ENCODE measurements around the gene TSPO2. TPM values are rescaled to one million over a fixed set of nuclear protein-coding genes. Genes with fewer than 3 reads are reported as not detected.

TSPO2 gene
- total RNA-seq, 1 donor from 2014 or later: not detected

- Mint-ChIP-seq H3K4me1 (peaks cover 20% of the 10 kb centered on the region), H3K36me3 (peaks cover 10% of the 10 kb centered on the region), H3K9me3 (no peaks in the 10 kb centered on the region), H3K27ac (peak overlapping the region; percentile 32), H3K4me3 (no peak overlapping the region), H3K27me3 (ENCODE audit: low read depth) (no peaks in the 10 kb centered on the region)
- TF ChIP-seq, protein P1, sequence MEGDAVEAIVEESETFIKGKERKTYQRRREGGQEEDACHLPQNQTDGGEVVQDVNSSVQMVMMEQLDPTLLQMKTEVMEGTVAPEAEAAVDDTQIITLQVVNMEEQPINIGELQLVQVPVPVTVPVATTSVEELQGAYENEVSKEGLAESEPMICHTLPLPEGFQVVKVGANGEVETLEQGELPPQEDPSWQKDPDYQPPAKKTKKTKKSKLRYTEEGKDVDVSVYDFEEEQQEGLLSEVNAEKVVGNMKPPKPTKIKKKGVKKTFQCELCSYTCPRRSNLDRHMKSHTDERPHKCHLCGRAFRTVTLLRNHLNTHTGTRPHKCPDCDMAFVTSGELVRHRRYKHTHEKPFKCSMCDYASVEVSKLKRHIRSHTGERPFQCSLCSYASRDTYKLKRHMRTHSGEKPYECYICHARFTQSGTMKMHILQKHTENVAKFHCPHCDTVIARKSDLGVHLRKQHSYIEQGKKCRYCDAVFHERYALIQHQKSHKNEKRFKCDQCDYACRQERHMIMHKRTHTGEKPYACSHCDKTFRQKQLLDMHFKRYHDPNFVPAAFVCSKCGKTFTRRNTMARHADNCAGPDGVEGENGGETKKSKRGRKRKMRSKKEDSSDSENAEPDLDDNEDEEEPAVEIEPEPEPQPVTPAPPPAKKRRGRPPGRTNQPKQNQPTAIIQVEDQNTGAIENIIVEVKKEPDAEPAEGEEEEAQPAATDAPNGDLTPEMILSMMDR (IDR thresholded peaks at IDR 0.05; ENCODE audit: unreplicated experiment): peak; percentile 94
- DNase-seq (ENCODE audit: low spot score in 2 of 2, unreplicated experiment in 2 of 2): peak; percentile 54 to 77
These were observed 24.6 kb downstream of the TSPO2 start for GRCh38 chr6:41066867-41067304.

GRCh38 chr6:41071501-41071922 lies 29.2 kb downstream of the TSPO2 start:
- DNase-seq (ENCODE audit: low spot score in 2 of 2, unreplicated experiment in 2 of 2): no peak
- Mint-ChIP-seq H3K4me1 (peaks cover 42% of the 10 kb centered on the region), H3K36me3 (peaks cover 6% of the 10 kb centered on the region), H3K27me3 (ENCODE audit: low read depth) (no peaks in the 10 kb centered on the region), H3K9me3 (no peaks in the 10 kb centered on the region), H3K27ac (peak overlapping the region; percentile 98), H3K4me3 (peak overlapping the region; percentile 89)
- TF ChIP-seq, protein P1 (IDR thresholded peaks at IDR 0.05; ENCODE audit: unreplicated experiment): no peak

DNA sequence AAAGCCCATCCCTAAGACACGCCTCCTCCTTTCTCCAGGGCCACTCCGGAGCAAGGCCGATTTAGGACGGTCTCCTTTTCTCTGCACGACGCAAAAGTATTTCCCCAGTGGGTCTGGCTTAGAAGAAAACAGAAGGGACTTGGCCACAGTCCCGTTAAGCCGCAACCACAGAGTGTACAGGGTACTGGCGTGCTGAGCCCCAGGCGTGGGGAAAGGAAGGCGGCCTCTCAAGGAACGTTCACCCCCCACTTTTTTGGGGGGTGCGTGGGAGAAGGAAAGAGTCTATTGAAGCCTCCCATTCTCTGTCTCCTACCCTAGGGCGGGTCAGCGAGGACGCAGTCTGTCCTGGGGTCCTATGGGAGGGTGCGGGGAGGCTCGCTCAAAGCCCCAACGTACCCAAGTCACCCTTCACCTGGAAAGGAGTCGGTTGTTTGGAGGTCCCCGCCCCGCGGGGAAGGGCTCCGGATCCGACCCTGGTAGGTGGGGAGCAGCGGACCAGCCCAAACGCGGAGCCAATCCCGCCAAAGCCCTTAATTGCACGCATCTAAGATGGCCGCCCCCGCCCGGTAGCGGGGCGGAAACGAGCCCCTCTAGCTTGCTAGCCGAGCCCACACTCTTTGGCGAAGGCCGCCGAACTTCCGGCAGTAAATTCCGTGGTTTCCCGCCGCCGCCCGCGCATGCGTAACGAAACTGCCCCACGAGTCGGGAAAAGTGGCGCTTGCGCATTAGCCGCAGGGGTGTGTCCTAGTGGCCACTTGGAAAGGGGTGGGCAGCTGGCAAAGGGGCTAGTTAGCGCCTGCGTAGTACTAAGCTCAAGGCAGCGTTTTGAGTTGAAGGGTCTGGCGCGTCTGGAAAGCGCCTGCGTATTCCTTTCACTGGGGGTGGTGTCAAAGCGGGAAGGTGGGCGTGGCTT lies 29.9 kb downstream of the TSPO2 start, which contains the start of gene OARD1:
Gene OARD1 (minus strand): TSS at position 434 of the 913 bp plus-strand sequence. CDS start 722 bp downstream, outside the sequence.
- peaks cover 1% of the 10 kb centered on the region for H3K36me3 Mint-ChIP-seq
- H3K9me3 Mint-ChIP-seq: no peaks in the 10 kb centered on the region
- H3K27me3 Mint-ChIP-seq (ENCODE audit: low read depth): no peaks in the 10 kb centered on the region
- H3K27ac Mint-ChIP-seq: peak within 1 kb of the TSS; percentile 98
- peak within 1 kb of the TSS; percentile 94 for H3K4me3 Mint-ChIP-seq
- TF ChIP-seq, protein P1 (IDR thresholded peaks at IDR 0.05; ENCODE audit: unreplicated experiment): no peak
- H3K4me1 Mint-ChIP-seq: peaks cover 40% of the 10 kb centered on the region
- DNase-seq (ENCODE audit: low spot score in 2 of 2, unreplicated experiment in 2 of 2): peak; percentile 100

- Mint-ChIP-seq H3K4me3 (peak within 1 kb of the TSS; percentile 94), H3K4me1 (peaks cover 44% of the 10 kb centered on the region), H3K27me3 (ENCODE audit: low read depth) (no peaks in the 10 kb centered on the region), H3K27ac (peak within 1 kb of the TSS; percentile 98), H3K36me3 (no peaks in the 10 kb centered on the region), H3K9me3 (no peaks in the 10 kb centered on the region)
- TF ChIP-seq, protein P1 (IDR thresholded peaks at IDR 0.05; ENCODE audit: unreplicated experiment): no peak
- DNase-seq (ENCODE audit: low spot score in 2 of 2, unreplicated experiment in 2 of 2): no peak
These were observed 30.6 kb downstream of the TSPO2 start, which contains the start of gene NFYA for GRCh38 chr6:41072836-41073202. NFYA (plus strand) TSS chr6:41072974; CDS start chr6:41079090, 6,116 bp downstream.

DNA sequence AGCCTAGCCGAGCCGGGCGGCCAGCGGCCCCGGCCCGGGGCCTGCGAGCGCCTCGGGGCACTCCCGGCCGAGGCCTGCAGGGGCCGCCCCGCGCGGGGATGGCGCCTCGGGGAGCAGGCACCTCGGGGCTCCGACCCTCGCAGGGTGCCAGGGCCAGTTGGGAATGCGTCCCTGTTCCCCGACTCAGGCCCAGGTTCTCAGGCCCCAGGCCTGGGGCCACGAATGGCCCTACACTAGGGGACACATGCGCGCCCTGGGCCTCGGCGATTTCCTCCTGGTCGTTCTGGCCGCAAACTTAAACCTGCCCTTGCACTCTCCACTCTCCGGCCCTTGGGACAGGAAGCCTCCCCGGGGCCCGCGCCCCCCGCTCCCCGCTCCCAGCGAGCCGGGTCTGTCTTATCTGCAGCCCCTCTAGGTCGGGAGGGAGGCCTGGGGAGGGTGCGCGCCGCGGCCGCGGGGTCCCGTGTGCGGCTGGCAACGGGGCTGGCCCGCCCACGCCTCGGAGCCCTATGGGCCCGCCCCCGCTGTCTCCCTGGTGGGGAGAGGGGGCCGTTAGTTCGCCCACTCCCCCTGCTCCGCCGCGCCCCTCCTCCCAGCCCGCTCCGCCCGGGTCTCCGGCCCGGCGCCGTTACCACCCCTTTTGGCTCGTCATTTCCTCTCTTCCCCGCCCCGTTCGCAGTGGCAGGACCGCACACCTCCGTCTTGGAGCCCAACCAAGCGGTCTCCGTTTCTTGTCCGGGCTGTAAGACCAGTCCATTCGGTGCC lies 31.1 kb downstream of the TSPO2 start:
- peaks cover 47% of the 10 kb centered on the region for H3K4me1 Mint-ChIP-seq
- H3K9me3 Mint-ChIP-seq: no peaks in the 10 kb centered on the region
- H3K4me3 Mint-ChIP-seq: peak overlapping the region; percentile 94
- no peaks in the 10 kb centered on the region for H3K36me3 Mint-ChIP-seq
- TF ChIP-seq, protein P1 (IDR thresholded peaks at IDR 0.05; ENCODE audit: unreplicated experiment): peak; percentile 51
- peak overlapping the region; percentile 98 for H3K27ac Mint-ChIP-seq
- H3K27me3 Mint-ChIP-seq (ENCODE audit: low read depth): no peaks in the 10 kb centered on the region
- DNase-seq (ENCODE audit: low spot score in 2 of 2, unreplicated experiment in 2 of 2): peak; percentile 83 to 90
